Measurements from ENCODE around the gene CYP4A22. TPM values are rescaled to one million over a fixed set of nuclear protein-coding genes. Genes with fewer than 3 reads are reported as not detected.
"Not testable (repeated sequence)": the region's sequence is repeated elsewhere in the genome, so short reads cannot be mapped to it uniquely, and the experiment has no call there.

Gene CYP4A22, protein sequence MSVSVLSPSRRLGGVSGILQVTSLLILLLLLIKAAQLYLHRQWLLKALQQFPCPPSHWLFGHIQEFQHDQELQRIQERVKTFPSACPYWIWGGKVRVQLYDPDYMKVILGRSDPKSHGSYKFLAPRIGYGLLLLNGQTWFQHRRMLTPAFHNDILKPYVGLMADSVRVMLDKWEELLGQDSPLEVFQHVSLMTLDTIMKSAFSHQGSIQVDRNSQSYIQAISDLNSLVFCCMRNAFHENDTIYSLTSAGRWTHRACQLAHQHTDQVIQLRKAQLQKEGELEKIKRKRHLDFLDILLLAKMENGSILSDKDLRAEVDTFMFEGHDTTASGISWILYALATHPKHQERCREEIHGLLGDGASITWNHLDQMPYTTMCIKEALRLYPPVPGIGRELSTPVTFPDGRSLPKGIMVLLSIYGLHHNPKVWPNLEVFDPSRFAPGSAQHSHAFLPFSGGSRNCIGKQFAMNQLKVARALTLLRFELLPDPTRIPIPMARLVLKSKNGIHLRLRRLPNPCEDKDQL
- total RNA-seq, result not detected
- not detected for polyA plus RNA-seq

DNA sequence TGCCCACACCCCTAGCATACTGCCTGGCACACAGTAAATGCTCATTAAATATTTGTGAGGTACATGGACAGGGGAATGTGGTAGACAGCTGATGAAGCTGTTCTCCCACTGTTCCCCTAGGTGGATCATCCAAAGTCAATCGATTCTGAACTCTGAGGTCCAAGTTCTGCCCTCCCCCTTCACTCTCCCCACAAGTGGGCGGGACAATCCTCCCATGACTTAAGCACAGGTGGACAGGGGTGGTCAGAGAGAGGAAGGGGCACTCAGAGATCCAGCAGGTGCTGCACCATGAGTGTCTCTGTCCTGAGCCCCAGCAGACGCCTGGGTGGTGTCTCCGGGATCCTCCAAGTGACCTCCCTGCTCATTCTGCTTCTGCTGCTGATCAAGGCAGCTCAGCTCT lies at the start of gene CYP4A22:
Gene CYP4A22 (plus strand): TSS at position 244 of the 400 bp plus-strand sequence. CDS start 45 bp downstream, at position 289.
- no peak within 1 kb of the TSS for H3K4me3 ChIP-seq (ENCODE audit: low read depth, low read length)
- H3K36me3 ChIP-seq (ENCODE audit: insufficient read depth), result no peaks in the 10 kb centered on the region
- 80% methylated on average over 4 of the region's 4 CpGs for WGBS
- no peak for DNase-seq (ENCODE audit: extremely low spot score)
- H3K4me1 ChIP-seq (ENCODE audit: insufficient read depth), result no peaks in the 10 kb centered on the region
- H3K27ac ChIP-seq (ENCODE audit: low read depth), result no peak within 1 kb of the TSS

DNA sequence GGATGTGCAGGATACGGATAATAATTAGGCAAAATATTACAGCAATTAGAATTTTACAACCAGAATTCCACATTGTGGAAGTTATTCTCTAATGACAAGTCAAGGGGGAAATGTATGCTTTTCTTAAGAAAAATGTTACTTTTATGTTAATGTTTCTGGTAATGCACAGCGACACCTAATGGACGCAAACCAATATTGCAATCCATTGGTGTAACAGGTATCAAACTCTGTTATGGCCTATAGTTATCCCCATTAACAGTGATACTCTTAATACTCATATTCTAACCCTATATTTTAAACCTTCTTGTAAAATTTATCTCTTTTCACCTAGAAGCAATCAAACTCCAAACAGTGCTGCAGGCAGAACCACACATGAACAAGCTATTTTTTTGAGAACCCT lies 47.9 kb upstream of the CYP4A22 start:
- H3K4me1 ChIP-seq (ENCODE audit: insufficient read depth); H3K27ac ChIP-seq (ENCODE audit: low read depth); H3K4me3 ChIP-seq (ENCODE audit: low read depth, low read length); H3K36me3 ChIP-seq (ENCODE audit: insufficient read depth): not testable (repeated sequence)
- WGBS, result 5% methylated on average over 3 of the region's 3 CpGs
- DNase-seq (ENCODE audit: extremely low spot score), result peak; percentile 1

DNA sequence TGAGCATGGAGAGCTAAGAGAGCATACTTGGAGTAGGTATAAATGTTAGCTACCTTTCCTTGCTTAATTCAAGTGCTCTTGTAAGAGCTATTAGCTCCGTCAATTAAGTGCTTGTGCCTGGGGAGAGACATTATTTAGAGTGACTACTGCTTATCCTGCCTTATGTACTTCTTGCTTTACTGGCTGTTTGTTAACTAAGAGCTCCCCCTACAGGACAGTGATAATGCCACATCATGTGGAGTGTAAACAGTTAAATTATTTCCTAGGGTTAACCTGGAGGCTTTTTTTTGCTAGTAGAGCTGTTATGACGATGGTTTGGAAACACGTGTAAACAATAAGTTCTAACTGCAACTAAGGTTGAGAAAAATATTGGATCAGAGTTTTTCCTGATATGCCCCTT lies 45.8 kb upstream of the CYP4A22 start:
- H3K4me3 ChIP-seq (ENCODE audit: low read depth, low read length); DNase-seq (ENCODE audit: extremely low spot score); H3K27ac ChIP-seq (ENCODE audit: low read depth); H3K4me1 ChIP-seq (ENCODE audit: insufficient read depth); H3K36me3 ChIP-seq (ENCODE audit: insufficient read depth): not testable (repeated sequence)
- WGBS, result 21% methylated on average over 3 of the region's 3 CpGs

DNA sequence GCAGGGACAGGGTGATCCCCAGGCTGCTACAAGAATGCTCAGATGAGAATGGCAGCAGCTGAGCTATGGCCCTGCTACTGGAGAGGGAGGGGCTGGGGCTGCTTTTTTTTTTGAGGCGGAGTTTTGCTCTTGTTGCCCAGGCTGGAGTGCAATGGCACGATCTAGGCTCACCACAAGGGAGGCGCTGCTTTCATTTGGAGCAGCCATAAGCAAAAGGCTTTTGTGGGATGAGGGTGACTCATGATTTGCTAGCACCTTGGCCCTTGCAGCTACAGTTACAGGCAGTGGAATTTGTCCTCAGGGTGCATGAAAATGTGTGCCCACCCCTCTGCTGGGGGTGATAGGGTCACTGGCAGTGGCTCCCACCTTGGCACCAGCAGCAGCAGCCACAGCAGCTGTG lies 32.4 kb upstream of the CYP4A22 start:
- no peaks in the 10 kb centered on the region for H3K4me1 ChIP-seq (ENCODE audit: insufficient read depth)
- DNase-seq (ENCODE audit: extremely low spot score), result no peak
- WGBS, result 90% methylated on average over 3 of the region's 3 CpGs

DNA sequence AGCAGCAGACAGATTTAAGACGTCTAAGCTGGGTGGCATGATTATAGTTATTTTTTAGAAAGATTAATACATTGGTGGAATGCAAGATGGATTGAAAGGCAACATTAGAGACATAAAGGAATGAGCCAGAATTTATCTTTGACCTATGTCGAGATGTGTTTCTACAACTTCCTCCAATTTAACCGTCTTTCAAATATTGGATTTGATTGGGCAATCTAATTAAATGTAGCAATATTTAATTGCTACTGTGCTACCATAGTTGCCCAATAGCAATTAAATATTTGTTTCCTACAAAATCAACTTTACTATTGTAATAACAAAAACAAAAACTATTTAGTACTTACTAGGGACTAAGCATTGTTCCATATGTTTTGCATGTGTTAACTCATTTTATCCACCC lies 30.4 kb upstream of the CYP4A22 start:
- Histone ChIP-seq H3K4me1 (ENCODE audit: insufficient read depth) (no peaks in the 10 kb centered on the region), H3K27ac (ENCODE audit: low read depth) (no peak overlapping the region), H3K4me3 (ENCODE audit: low read depth, low read length) (no peak overlapping the region), H3K36me3 (ENCODE audit: insufficient read depth) (no peaks in the 10 kb centered on the region)
- WGBS, result 88% methylated on average over 3 of the region's 3 CpGs
- DNase-seq (ENCODE audit: extremely low spot score), result no peak

More for the DNA sequence above, 32.4 kb upstream of the CYP4A22 start:
- Histone ChIP-seq H3K27ac (ENCODE audit: low read depth) (no peak overlapping the region), H3K4me3 (ENCODE audit: low read depth, low read length) (no peak overlapping the region), H3K36me3 (ENCODE audit: insufficient read depth) (no peaks in the 10 kb centered on the region)

DNA sequence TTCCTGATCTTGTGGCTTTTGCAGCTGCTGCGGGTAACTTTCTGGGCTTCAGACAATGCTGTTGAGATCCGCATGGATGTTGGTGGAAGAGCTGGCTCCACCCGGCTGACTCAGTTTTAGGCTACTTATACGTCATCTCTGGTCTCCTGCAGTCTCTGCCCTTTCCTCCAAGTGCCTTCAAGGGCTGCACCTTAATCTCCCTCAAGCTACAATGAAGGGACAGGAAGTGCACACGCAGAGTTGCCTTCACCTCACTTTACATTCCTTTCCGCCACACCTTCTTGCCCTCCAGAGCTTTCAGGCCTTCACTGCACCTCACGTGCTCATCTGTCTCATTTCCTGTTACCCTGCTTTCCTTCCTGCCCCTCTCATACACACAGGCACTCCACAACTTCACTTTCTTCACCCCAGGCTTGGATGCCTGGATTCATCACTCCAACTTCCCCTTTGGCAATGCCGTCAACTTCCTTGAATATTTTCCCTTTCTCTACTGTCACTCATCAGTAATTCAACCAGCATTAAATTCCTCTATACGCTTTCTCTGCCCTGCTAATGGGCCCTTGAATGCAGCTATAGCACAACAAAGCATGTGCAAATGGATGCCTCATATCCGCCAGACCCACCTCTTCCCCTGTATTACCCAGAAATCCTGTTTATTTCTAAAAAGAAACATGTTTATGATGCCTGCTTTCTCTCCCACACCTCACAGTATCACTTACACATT lies 29.2 kb upstream of the CYP4A22 start:
- H3K27ac ChIP-seq (ENCODE audit: low read depth); H3K4me1 ChIP-seq (ENCODE audit: insufficient read depth); H3K36me3 ChIP-seq (ENCODE audit: insufficient read depth); DNase-seq (ENCODE audit: extremely low spot score); H3K4me3 ChIP-seq (ENCODE audit: low read depth, low read length): not testable (repeated sequence)
- 52% methylated on average over 10 of the region's 10 CpGs for WGBS

DNA sequence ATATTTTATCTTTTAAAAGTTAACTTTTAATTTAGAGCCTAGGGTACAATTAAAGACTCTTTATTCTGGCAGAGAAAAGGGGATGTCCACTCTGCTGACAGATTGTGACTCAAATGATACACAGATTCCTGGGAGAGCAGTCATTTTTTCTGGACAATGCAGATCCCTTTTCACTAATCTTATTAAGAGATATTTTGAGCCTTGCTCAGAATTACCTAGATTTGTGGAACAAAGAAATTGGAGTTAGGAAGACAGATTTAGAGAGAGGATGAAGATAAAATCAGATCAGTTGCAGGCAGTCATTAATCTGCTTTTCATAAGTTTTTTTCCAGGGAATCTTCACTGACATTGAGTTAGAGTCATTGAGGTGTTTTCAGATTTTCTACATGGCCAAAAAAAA lies 27.8 kb upstream of the CYP4A22 start:
- not testable (repeated sequence) for H3K36me3 ChIP-seq (ENCODE audit: insufficient read depth); H3K4me3 ChIP-seq (ENCODE audit: low read depth, low read length); H3K27ac ChIP-seq (ENCODE audit: low read depth); DNase-seq (ENCODE audit: extremely low spot score); H3K4me1 ChIP-seq (ENCODE audit: insufficient read depth)

DNA sequence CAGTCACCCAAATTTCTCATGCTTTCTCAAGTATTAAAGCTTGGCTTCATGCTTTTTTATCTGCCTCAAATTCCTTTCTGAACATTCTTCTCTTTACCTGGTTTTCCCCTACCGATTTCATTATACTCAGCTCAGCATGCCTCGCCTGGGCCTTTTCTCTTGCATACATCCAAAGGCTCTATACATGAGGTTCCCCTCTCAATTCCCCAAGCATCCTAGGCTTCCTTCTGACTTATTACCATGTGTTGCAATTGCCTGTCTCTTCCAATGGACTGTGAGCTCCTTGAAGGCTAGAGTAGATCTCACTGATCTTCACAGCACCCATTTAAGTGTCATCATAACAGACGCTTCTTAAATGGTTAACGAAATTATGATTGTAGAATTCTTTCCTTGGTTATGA lies 24.1 kb upstream of the CYP4A22 start:
- peaks cover 2% of the 10 kb centered on the region for H3K36me3 ChIP-seq (ENCODE audit: insufficient read depth)
- no peak for DNase-seq (ENCODE audit: extremely low spot score)
- WGBS, result 80% methylated on average over 4 of the region's 4 CpGs

DNA sequence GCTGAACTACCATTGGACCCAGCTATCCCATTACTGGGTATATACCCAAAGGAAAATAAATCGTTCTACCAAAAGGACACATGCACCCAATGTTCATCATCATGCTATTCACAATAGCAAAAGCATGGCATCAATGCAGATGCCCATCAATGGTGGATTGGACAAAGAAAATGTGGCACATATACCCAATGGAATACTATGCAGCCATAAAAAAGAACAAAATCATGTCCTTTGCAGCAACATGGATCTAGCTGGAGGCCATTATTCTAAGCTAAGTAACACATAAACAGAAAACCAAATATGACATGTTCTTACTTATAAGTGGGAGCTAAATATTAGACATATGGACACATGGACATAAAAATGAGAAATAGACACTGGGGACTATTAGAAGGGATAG lies 16.2 kb upstream of the CYP4A22 start:
- not testable (repeated sequence) for H3K4me1 ChIP-seq (ENCODE audit: insufficient read depth); H3K4me3 ChIP-seq (ENCODE audit: low read depth, low read length); H3K27ac ChIP-seq (ENCODE audit: low read depth); H3K36me3 ChIP-seq (ENCODE audit: insufficient read depth); DNase-seq (ENCODE audit: extremely low spot score)
- 76% methylated on average over 1 of the region's 1 CpG for WGBS

More for the DNA sequence above, 24.1 kb upstream of the CYP4A22 start:
- no peak overlapping the region for H3K4me3 ChIP-seq (ENCODE audit: low read depth, low read length)
- no peaks in the 10 kb centered on the region for H3K4me1 ChIP-seq (ENCODE audit: insufficient read depth)
- no peak overlapping the region for H3K27ac ChIP-seq (ENCODE audit: low read depth)

DNA sequence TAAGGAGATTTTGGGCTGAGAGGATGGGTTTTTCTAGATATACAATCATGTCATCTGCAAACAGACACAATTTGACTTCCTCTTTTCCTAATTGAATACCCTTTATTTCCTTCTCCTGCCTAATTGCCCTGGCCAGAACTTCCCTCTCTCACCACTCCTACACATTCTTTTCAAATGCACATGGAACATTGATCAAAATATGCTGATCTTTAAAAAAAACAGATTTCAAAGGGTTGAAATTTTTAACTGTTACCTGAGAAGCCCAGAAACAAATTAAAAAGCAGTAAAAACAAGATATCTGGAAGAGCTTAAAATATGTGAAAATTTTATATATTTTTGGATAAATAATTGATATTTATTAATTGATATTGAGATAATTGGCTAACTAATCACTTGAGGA lies 12.4 kb upstream of the CYP4A22 start:
- not testable (repeated sequence) for DNase-seq (ENCODE audit: extremely low spot score); H3K27ac ChIP-seq (ENCODE audit: low read depth); H3K4me1 ChIP-seq (ENCODE audit: insufficient read depth); H3K36me3 ChIP-seq (ENCODE audit: insufficient read depth); H3K4me3 ChIP-seq (ENCODE audit: low read depth, low read length)

DNA sequence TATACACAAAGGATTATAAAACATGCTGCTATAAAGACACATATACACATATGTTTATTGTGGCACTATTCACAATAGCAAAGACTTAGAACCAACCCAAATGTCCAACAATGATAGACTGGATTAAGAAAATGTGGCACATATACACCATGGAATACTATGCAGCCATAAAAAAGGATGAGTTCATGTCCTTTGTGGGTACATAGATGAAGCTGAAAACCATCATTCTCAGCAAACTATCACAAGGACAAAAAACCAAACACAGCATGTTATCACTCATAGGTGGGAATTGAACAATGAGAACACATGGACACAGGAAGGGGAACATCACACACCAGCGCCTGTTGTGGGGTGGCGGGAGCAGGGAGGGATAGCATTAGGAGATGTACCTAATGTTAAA lies 10.2 kb upstream of the CYP4A22 start:
- not testable (repeated sequence) for DNase-seq (ENCODE audit: extremely low spot score); H3K4me3 ChIP-seq (ENCODE audit: low read depth, low read length); H3K4me1 ChIP-seq (ENCODE audit: insufficient read depth); H3K27ac ChIP-seq (ENCODE audit: low read depth); H3K36me3 ChIP-seq (ENCODE audit: insufficient read depth)
- 95% methylated on average over 2 of the region's 2 CpGs for WGBS

DNA sequence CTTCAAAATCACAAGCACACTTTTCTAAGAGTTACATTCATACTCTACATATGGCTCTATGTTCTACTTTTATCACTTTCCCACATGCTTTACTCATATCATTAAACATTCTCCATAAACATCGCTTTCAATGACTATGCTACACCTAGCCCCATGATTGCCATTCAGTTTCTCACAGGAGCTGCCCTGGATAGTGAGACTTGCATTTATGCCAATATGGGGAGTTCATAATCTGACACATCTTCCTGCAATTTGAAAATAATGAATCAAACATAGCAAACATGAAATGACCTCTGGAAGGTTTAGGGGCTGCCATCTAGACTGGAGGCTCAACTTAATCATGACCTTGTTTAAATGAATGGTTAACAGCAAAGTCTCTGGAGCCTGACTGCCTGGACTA lies 9.0 kb upstream of the CYP4A22 start:
- 91% methylated on average over 1 of the region's 1 CpG for WGBS
- H3K27ac ChIP-seq (ENCODE audit: low read depth), result no peak overlapping the region
- H3K4me1 ChIP-seq (ENCODE audit: insufficient read depth), result no peaks in the 10 kb centered on the region
- H3K4me3 ChIP-seq (ENCODE audit: low read depth, low read length), result no peak overlapping the region
- H3K36me3 ChIP-seq (ENCODE audit: insufficient read depth), result no peaks in the 10 kb centered on the region
- DNase-seq (ENCODE audit: extremely low spot score), result no peak

DNA sequence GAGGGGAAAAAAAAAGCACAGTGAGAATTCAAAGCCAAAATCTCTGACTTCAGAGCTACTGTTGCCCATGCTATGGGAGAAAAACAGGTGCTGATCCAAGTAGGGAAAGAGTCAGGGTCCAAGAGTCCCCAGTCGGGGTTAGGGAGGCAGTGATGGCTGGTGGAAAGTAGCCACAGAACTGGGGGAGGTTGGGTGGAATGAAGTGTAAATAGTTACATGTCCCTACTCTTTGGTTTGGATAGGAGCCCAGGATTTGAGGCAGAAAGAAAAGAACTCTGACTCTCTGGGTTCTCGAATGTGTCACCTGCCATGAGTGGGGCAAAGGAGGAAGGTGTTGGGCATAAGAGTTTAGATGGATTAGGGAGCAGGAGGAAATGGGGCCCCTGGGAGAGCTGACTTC lies 8.4 kb upstream of the CYP4A22 start:
- not testable (repeated sequence) for H3K4me3 ChIP-seq (ENCODE audit: low read depth, low read length); H3K4me1 ChIP-seq (ENCODE audit: insufficient read depth); H3K36me3 ChIP-seq (ENCODE audit: insufficient read depth); DNase-seq (ENCODE audit: extremely low spot score); H3K27ac ChIP-seq (ENCODE audit: low read depth)
- 68% methylated on average over 2 of the region's 2 CpGs for WGBS
